PC-9 (cell line): ENCODE results near the gene PNMA8B.
"Not testable (repeated sequence)": the region's sequence is repeated elsewhere in the genome, so short reads cannot be mapped to it uniquely, and the experiment has no call there.

Experiments
- CTCF ChIP-seq: fragments of 200-600 bp; sonication (generic); conservative IDR thresholded peaks from 2 replicates; pipeline ENCODE4 v1.6.1; 2017; ENCODE audit warnings: mixed run types, antibody characterized with exemption, mild to moderate bottlenecking, moderate library complexity
- EZH2 ChIP-seq: fragments of 200-600 bp; sonication (generic); IDR thresholded peaks from 2 replicates; pipeline ENCODE4 v1.8.0; 2017; ENCODE audit warnings: antibody characterized with exemption, low read depth

- TF ChIP-seq CTCF, EZH2: not testable (repeated sequence)
Observed at GRCh38 chr19:46496886-46497285, 1.2 kb upstream of the PNMA8B start.
